Cerebellar cortex (tissue), 1 donor: ENCODE data around the gene CNTD1.
"Not testable (repeated sequence)": the region's sequence is repeated elsewhere in the genome, so short reads cannot be mapped to it uniquely, and the experiment has no call there.

Source experiments
- DNase-seq: peaks from one replicate; pipeline ENCODE4 v3.0.0-alpha.2; 2015; ENCODE audit warnings: low spot score

CNTD1 gene

GRCh38 chr17:42845556-42845917, 46.9 kb downstream of the CNTD1 start:
- no peak for DNase-seq

GRCh38 chr17:42845918-42846593, 47.4 kb downstream of the CNTD1 start:
- no peak for DNase-seq

- no peak for DNase-seq
Measured at GRCh38 chr17:42846594-42847280, 48.1 kb downstream of the CNTD1 start.

GRCh38 chr17:42848093-42848492, 49.4 kb downstream of the CNTD1 start:
- no peak for DNase-seq

GRCh38 chr17:42849031-42849430, 50.4 kb downstream of the CNTD1 start:
- DNase-seq = no peak

GRCh38 chr17:42849451-42850181, 51.0 kb downstream of the CNTD1 start:
- DNase-seq = no peak

- no peak for DNase-seq
Measured at GRCh38 chr17:42850954-42851353, 52.3 kb downstream of the CNTD1 start, which contains the start of gene AOC3. Gene AOC3 (plus strand): TSS chr17:42851199. CDS start chr17:42851344, 145 bp downstream.

- not testable (repeated sequence) for DNase-seq
Measured at GRCh38 chr17:42851371-42852240, 52.9 kb downstream of the CNTD1 start.

GRCh38 chr17:42852351-42852750, 53.7 kb downstream of the CNTD1 start:
- DNase-seq = no peak

- no peak for DNase-seq
Measured at GRCh38 chr17:42853004-42853403, 54.3 kb downstream of the CNTD1 start.

GRCh38 chr17:42853597-42853967, 54.9 kb downstream of the CNTD1 start:
- no peak for DNase-seq

- DNase-seq = no peak
Measured at GRCh38 chr17:42853968-42854790, 55.5 kb downstream of the CNTD1 start.

- DNase-seq = no peak
Measured at GRCh38 chr17:42855048-42855596, 56.5 kb downstream of the CNTD1 start.

GRCh38 chr17:42856093-42856492, 57.4 kb downstream of the CNTD1 start:
- not testable (repeated sequence) for DNase-seq

- not testable (repeated sequence) for DNase-seq
Measured at GRCh38 chr17:42856516-42856915, 57.9 kb downstream of the CNTD1 start.

- no peak for DNase-seq
Measured at GRCh38 chr17:42857389-42857788, 58.7 kb downstream of the CNTD1 start.
